Measurements from ENCODE around the gene FAXDC2. TPM values are rescaled to one million over a fixed set of nuclear protein-coding genes. Genes with fewer than 3 reads are reported as not detected.

FAXDC2 gene
- total RNA-seq, 2 experiments from 2014 or later, result not detected

DNA sequence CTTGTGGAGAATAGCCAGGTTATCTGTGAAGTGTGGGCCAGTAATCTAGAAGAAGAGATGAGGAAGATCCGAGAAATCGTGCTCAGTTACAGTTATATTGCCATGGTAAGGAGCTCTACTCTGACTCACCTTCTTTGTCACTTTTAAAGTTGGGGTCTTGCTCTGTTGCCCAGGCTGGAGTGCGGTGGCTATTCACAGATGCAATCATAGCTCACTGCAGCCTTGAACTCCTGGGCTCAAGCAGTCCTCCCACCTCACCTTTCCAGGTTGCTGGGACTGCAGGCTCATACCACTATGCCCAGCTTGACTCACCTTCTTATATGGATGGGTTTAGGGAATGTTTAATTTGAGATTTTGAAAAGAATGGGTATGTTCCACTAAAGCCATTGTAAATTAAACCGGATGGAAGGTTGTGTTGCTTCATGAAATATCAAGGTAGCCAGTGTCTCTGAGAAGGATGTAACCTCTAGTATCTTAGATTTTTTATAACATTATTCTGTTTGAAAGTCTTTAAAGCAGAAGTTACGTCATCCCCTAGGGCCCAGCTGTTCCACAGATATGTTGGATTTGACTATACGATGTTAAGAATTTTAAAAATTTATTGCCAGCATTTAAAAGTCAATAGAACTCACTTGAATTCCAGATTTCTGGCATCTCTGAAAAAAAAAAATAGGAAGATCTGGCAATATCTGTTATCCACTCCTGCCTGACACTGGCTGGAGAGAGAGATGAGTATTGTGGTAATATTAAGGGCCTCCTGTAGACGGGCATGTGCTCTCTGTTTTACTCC, 13.1 kb upstream of the FAXDC2 start:
- H3K4me3 Mint-ChIP-seq, result no peak overlapping the region
- ATAC-seq (no peak), DNase-seq (no peak)
- ChIA-PET POLR2A (interaction anchor here (0.6 kb wide), 2 partner anchors 78 to 149 kb away, joined by 3 read pairs; no protein-coding TSS in a partner anchor), CTCF (interaction anchor here (1.5 kb wide), 1 partner anchor 212 kb away, joined by 3 read pairs; no protein-coding TSS in a partner anchor)
- H3K36me3 Mint-ChIP-seq (ENCODE audit: low read depth), result peaks cover 69% of the 10 kb centered on the region
- TF ChIP-seq, protein P1, sequence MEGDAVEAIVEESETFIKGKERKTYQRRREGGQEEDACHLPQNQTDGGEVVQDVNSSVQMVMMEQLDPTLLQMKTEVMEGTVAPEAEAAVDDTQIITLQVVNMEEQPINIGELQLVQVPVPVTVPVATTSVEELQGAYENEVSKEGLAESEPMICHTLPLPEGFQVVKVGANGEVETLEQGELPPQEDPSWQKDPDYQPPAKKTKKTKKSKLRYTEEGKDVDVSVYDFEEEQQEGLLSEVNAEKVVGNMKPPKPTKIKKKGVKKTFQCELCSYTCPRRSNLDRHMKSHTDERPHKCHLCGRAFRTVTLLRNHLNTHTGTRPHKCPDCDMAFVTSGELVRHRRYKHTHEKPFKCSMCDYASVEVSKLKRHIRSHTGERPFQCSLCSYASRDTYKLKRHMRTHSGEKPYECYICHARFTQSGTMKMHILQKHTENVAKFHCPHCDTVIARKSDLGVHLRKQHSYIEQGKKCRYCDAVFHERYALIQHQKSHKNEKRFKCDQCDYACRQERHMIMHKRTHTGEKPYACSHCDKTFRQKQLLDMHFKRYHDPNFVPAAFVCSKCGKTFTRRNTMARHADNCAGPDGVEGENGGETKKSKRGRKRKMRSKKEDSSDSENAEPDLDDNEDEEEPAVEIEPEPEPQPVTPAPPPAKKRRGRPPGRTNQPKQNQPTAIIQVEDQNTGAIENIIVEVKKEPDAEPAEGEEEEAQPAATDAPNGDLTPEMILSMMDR (IDR thresholded peaks at IDR 0.05), result no peak
- no peak overlapping the region for H3K27ac Mint-ChIP-seq
- intact Hi-C loops (cut with micrococcal nuclease), result no loop called here
- no peaks in the 10 kb centered on the region for H3K27me3 Mint-ChIP-seq
- H3K9me3 Mint-ChIP-seq, result no peaks in the 10 kb centered on the region
- H3K4me1 Mint-ChIP-seq (ENCODE audit: low read depth), result peaks cover 52% of the 10 kb centered on the region

DNA sequence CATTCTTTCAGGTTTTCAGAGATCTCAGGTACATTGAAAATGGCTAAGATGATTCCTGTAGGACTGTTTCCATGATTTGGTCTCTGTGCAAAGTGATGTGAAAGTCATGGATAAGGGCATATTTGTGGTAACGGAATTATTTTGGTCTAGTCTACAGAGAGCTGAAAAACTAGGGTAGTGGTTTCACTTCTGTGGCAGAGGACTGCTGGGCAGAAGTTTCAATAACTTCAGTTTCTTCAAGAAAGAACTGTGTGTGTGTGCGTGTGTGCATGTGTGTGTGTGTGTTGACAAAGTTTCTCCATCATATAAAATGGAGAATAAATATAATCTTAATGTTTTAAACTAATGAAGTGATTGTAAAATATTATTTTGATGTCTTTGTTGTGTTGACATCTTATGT, 12.4 kb upstream of the FAXDC2 start:
- DNase-seq, result no peak
- Mint-ChIP-seq H3K9me3 (no peaks in the 10 kb centered on the region), H3K4me1 (ENCODE audit: low read depth) (peaks cover 52% of the 10 kb centered on the region), H3K4me3 (no peak overlapping the region), H3K27ac (peak overlapping the region; percentile 62), H3K36me3 (ENCODE audit: low read depth) (peaks cover 69% of the 10 kb centered on the region), H3K27me3 (no peaks in the 10 kb centered on the region)
- TF ChIP-seq, protein P1 (IDR thresholded peaks at IDR 0.05), result no peak
- no peak for ATAC-seq
- intact Hi-C loops (cut with micrococcal nuclease), result no loop called here
- CTCF ChIA-PET, result no interaction called here
- POLR2A ChIA-PET, result no interaction called here

DNA sequence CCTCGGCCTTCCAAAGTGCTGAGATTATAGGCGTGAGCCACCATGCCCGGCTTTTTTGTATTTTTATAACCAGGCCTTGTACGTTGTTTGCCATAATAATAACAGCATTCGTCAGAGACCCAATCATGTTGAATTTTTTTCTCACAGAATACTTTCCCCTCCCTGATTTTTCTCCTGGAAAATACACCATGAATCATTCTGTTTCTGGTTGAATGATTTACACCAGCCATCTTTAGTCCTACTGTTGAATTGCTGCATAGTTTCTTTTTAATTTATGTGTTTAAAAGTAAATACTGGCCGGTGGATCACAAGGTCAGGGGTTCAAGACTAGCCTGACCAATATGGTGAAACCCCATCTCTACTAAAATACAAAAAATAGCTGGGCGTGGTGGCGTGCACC, 11.5 kb upstream of the FAXDC2 start:
- no peaks in the 10 kb centered on the region for H3K9me3 Mint-ChIP-seq
- peaks cover 66% of the 10 kb centered on the region for H3K36me3 Mint-ChIP-seq (ENCODE audit: low read depth)
- TF ChIP-seq, protein P1 (IDR thresholded peaks at IDR 0.05), result no peak
- H3K27ac Mint-ChIP-seq, result peak overlapping the region; percentile 46
- POLR2A ChIA-PET, result no interaction called here
- CTCF ChIA-PET, result interaction anchor here (1.1 kb wide), 1 partner anchor 212 kb away, joined by 3 read pairs; no protein-coding TSS in a partner anchor
- intact Hi-C loops (cut with micrococcal nuclease), result no loop called here
- H3K27me3 Mint-ChIP-seq, result no peaks in the 10 kb centered on the region
- peak overlapping the region; percentile 33 for H3K4me3 Mint-ChIP-seq
- DNase-seq (no peak), ATAC-seq (no peak)
- H3K4me1 Mint-ChIP-seq (ENCODE audit: low read depth), result peaks cover 53% of the 10 kb centered on the region

DNA sequence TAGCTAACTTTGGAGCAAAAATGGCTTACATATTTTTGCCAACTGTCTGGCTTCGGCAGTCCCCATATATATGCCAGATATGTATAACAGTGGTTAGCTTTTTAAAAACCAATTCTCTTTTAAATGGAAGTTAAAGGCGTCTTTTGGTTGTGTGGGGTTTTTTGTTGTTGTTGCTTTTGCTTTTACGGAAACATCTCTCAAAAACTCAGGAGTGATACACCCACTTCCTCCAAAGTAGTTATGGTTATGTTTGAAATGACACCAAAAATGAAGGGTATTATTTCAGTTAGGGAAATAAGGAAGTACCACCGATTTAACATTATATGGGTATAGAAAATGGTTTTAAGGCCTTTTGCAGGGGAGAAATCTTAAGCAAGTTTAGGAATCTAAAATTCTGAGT, 10.4 kb upstream of the FAXDC2 start:
- ChIA-PET POLR2A (interaction anchor here (0.7 kb wide), 1 partner anchor 77 kb away, joined by 3 read pairs; the partner anchor contains the start of gene GEMIN5), CTCF (interaction anchor here (0.7 to 0.8 kb wide), 2 partner anchors 85 to 211 kb away, joined by 4 read pairs; no protein-coding TSS in a partner anchor)
- H3K27me3 Mint-ChIP-seq, result no peaks in the 10 kb centered on the region
- ATAC-seq (no peak), DNase-seq (no peak)
- H3K9me3 Mint-ChIP-seq, result no peaks in the 10 kb centered on the region
- H3K36me3 Mint-ChIP-seq (ENCODE audit: low read depth), result peaks cover 57% of the 10 kb centered on the region
- intact Hi-C loops (cut with micrococcal nuclease), result no loop called here
- H3K27ac Mint-ChIP-seq, result peak overlapping the region; percentile 96
- TF ChIP-seq, protein P1 (IDR thresholded peaks at IDR 0.05), result no peak
- H3K4me1 Mint-ChIP-seq (ENCODE audit: low read depth), result peaks cover 48% of the 10 kb centered on the region
- peak overlapping the region; percentile 100 for H3K4me3 Mint-ChIP-seq

DNA sequence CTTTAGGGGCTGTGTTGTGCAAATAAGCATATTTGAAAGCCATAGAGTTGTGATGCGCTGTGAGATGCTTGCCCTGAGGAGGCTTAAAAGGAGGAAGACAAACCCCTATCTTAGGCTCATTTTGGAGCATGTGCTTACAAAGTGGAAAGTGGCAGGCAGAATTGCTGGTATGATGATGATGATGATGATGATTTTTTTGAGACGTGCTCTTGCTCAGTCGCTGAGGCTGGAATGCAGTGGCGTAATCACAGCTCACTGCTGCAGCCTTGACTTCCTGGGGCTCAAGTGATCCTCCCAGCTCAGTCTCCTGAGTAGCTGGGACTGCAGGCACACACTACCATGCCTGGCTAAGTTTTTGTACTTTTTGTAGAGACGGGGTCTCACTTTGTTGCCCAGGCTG, 9.7 kb upstream of the FAXDC2 start:
- peak overlapping the region; percentile 96 for H3K27ac Mint-ChIP-seq
- CTCF ChIA-PET, result interaction anchor here (0.7 to 1.0 kb wide), 3 partner anchors 86 to 210 kb away, joined by 3 to 4 read pairs (median 4); no protein-coding TSS in a partner anchor
- peaks cover 51% of the 10 kb centered on the region for H3K36me3 Mint-ChIP-seq (ENCODE audit: low read depth)
- TF ChIP-seq, protein P1 (IDR thresholded peaks at IDR 0.05), result no peak
- H3K4me3 Mint-ChIP-seq, result peak overlapping the region; percentile 100
- no peak for ATAC-seq
- no peaks in the 10 kb centered on the region for H3K27me3 Mint-ChIP-seq
- peaks cover 42% of the 10 kb centered on the region for H3K4me1 Mint-ChIP-seq (ENCODE audit: low read depth)
- intact Hi-C loops (cut with micrococcal nuclease), result no loop called here
- POLR2A ChIA-PET, result interaction anchor here (0.7 kb wide), 1 partner anchor 78 kb away, joined by 3 read pairs; the partner anchor contains the start of gene GEMIN5
- no peaks in the 10 kb centered on the region for H3K9me3 Mint-ChIP-seq
- DNase-seq, result peak; percentile 33
